HepG2 (cell line): Measurements from ENCODE around the gene S100A5. TPM values are rescaled to one million over a fixed set of nuclear protein-coding genes. Genes with fewer than 3 reads are reported as not detected.
"Not testable (repeated sequence)": the region's sequence is repeated elsewhere in the genome, so short reads cannot be mapped to it uniquely, and the experiment has no call there.

Experiments used
- ATAC-seq: fragments of 200-7000 bp; cut with Tn5 transposase; 3 replicates; pipeline ENCODE4 v1.9.1; 2020; ENCODE audit warnings: mild to moderate bottlenecking, moderate library complexity
- BruUV-seq: library from RNA; stranded (reverse); fragments of 400-500 nt; replicated peaks from 2 replicates; lab custom pipeline; 2021; lab: Mats Ljungman, UMichigan
- CTCF ChIA-PET: fragments of 300-600 bp; formaldehyde crosslinking; extraction: SDS; loops from one replicate; lab custom pipeline; 2021; ENCODE audit warnings: low total read pairs, inconsistent platforms, low intra/inter-chr PET ratio; lab: Yijun Ruan, JAX
- POLR2A ChIA-PET: fragments of 350-600 bp; sonication (Branson Sonifier 250); formaldehyde crosslinking; loops from one replicate; lab custom pipeline; 2020; ENCODE audit warnings: antibody characterized with exemption, inconsistent platforms; lab: Yijun Ruan, JAX
- DNase-seq: peaks from one replicate; pipeline ENCODE4 v3.0.0-alpha.2; 2015; ENCODE audit warnings: low spot score
- FAIRE-seq: peaks from 3 replicates; lab custom pipeline; 2011; peaks lifted over from hg19 to GRCh38; lab: Jason Lieb, UNC
- H2AFZ ChIP-seq: one replicate; pipeline ENCODE4 v1.6.1; 2011; ENCODE audit warnings: low read length, inconsistent platforms
- H3K27ac ChIP-seq: fragments of 300-600 bp; 3 replicates; pipeline ENCODE4 v1.8.0; 2011; ENCODE audit warnings: mixed run types, mild to moderate bottlenecking, mixed read lengths, low read length, inconsistent platforms; ENCODE audit not compliant: insufficient read depth; ENCODE audit errors: extremely low read length
- H3K27me3 ChIP-seq, 2 experiments: fragments of 200-600 bp in 1 of 2; 2 replicates in 1 of 2; 3 replicates in 1 of 2; pipeline versions ENCODE4 v1.6.0 to v1.8.0; 2011; ENCODE audit warnings: low read length in 2 of 2, mild to moderate bottlenecking in 2 of 2, moderate library complexity in 2 of 2, inconsistent platforms in 1 of 2; ENCODE audit not compliant: insufficient read depth in 2 of 2, control insufficient read depth in 1 of 2
- H3K36me3 ChIP-seq, 2 experiments: fragments of 200-600 bp in 1 of 2; replicated peaks in 1 of 2; 2 replicates in 1 of 2; 3 replicates in 1 of 2; pipeline versions ENCODE4 v1.5.1 to v1.8.0; 2011; ENCODE audit warnings: low read length in 2 of 2, inconsistent platforms in 1 of 2; ENCODE audit not compliant: insufficient read depth in 2 of 2, control insufficient read depth in 1 of 2
- H3K4me1 ChIP-seq: 2 replicates; pipeline ENCODE4 v1.5.1; 2012; ENCODE audit warnings: low read length, inconsistent platforms; ENCODE audit not compliant: insufficient read depth
- H3K4me2 ChIP-seq: 2 replicates; pipeline ENCODE4 v1.6.0; 2011; ENCODE audit warnings: low read depth, low read length, inconsistent platforms
- H3K4me3 ChIP-seq, 3 experiments: fragments of 200-600 bp in 1 of 3; sonication (generic), shearing (Covaris generic) in 1 of 3; replicated peaks in 1 of 3; 2 replicates each; pipeline ENCODE4 v1.5.1; 2011 to 2016; ENCODE audit warnings: low read length in 3 of 3, inconsistent platforms in 2 of 3, low read depth in 2 of 3, mild to moderate bottlenecking in 2 of 3, control low read depth in 1 of 3, mixed read lengths in 1 of 3; ENCODE audit not compliant: insufficient read depth in 1 of 3
- H3K79me2 ChIP-seq: one replicate; pipeline ENCODE4 v1.6.1; 2011; ENCODE audit warnings: low read length, inconsistent platforms; ENCODE audit not compliant: insufficient read depth
- H3K9ac ChIP-seq: 2 replicates; pipeline ENCODE4 v1.6.0; 2011; ENCODE audit warnings: mild to moderate bottlenecking, low read depth, low read length, inconsistent platforms; ENCODE audit not compliant: insufficient read depth
- H3K9me3 ChIP-seq: 2 replicates; pipeline ENCODE4 v1.5.1; 2012; ENCODE audit warnings: mild to moderate bottlenecking, low read length
- H4K20me1 ChIP-seq: 2 replicates; pipeline ENCODE4 v1.6.0; 2011; ENCODE audit warnings: inconsistent platforms, mild to moderate bottlenecking, low read length, moderate library complexity; ENCODE audit not compliant: insufficient read depth
- PLRG1 ChIP-seq: fragments of 450-650 bp; conservative IDR thresholded peaks from 2 replicates; pipeline ENCODE4 v1.6.1; 2016
- ZNF609 ChIP-seq: sonication (generic); formaldehyde crosslinking; IDR thresholded peaks from 2 replicates; pipeline ENCODE4 v1.4.0; 2020; ENCODE audit warnings: mild to moderate bottlenecking, missing genetic modification reagents, borderline replicate concordance
- WGBS: methylation state at CpG from one replicate; pipeline ENCODE4 v1.1.6; 2017; ENCODE audit warnings: low lambda C conversion rate; 5-methylcytosine and 5-hydroxymethylcytosine counted together
- in situ Hi-C: cut with HindIII; loops from 2 replicates; pipeline ENCODE4 v1.10.0; 2017; ENCODE audit warnings: low pct_unique_long_range_greater_than_20kb; ENCODE audit not compliant: extremely low pct_ligation_motif_present
- intact Hi-C: fragments of 100-400 bp; cut with micrococcal nuclease; formaldehyde crosslinking; loops from one replicate; pipeline ENCODE4 v1.10.0; 2022; ENCODE audit not compliant: unreplicated experiment
- polyA plus RNA-seq, 8 experiments: library from polyadenylated mRNA; depleted of rRNA in 3 of 8; stranded (reverse) in 7 of 8; unstranded in 1 of 8; fragments of >200 nt; fragmentation: Illumina TruSeq in 4 of 8; extraction: Trizol in 4 of 8; gene quantifications; 2 replicates each; pipeline versions ENCODE4 v1.2.1 to v1.2.3, GENCODE V29; 2011 to 2016; ENCODE audit warnings: low read depth in 4 of 8, missing spikeins in 1 of 8, mixed read lengths in 1 of 8; ENCODE audit not compliant: insufficient read depth in 1 of 8
- total RNA-seq, 5 experiments: library from RNA; depleted of rRNA; stranded (reverse); fragments of >200 nt; fragmentation: Illumina TruSeq; extraction: Trizol; gene quantifications; 2 replicates each; pipeline ENCODE4 v1.2.3, GENCODE V29; 2016; ENCODE audit warnings: low read depth in 1 of 5

S100A5 gene
- total and polyA plus RNA-seq, 2 of the 13 experiments (the other 11 are each of a cell fraction or from before 2014, with no cell fraction given), result not detected

- TF ChIP-seq ZNF609 (CRISPR knock-in tag) (no peak), PLRG1 (no peak)
- TF ChIP-seq, all 625 proteins: peak for 0
These were observed 43.2 kb upstream of the S100A5 start (continued) for GRCh38 chr1:153583976-153584375.

GRCh38 chr1:153583514-153583913 is 42.8 kb upstream of the S100A5 start:
- intact Hi-C loops, H3K4me1 ChIP-seq, in situ Hi-C loops, H3K9ac ChIP-seq, CTCF ChIA-PET, BruUV-seq, POLR2A ChIA-PET, H3K4me3 ChIP-seq, H3K36me3 ChIP-seq, H2AFZ ChIP-seq, DNase-seq, H3K4me2 ChIP-seq, FAIRE-seq, ATAC-seq, H3K27me3 ChIP-seq, H3K27ac ChIP-seq, H3K79me2 ChIP-seq, H3K9me3 ChIP-seq, H4K20me1 ChIP-seq: not testable (repeated sequence)
- 5% methylated on average over 2 of the region's 3 CpGs for WGBS

GRCh38 chr1:153582836-153583235 is 42.1 kb upstream of the S100A5 start:
- H3K4me2 ChIP-seq, H3K27me3 ChIP-seq, H3K36me3 ChIP-seq, H3K79me2 ChIP-seq, H3K4me3 ChIP-seq, FAIRE-seq, H3K9ac ChIP-seq, BruUV-seq, intact Hi-C loops, H3K27ac ChIP-seq, H3K9me3 ChIP-seq, DNase-seq, POLR2A ChIA-PET, CTCF ChIA-PET, H2AFZ ChIP-seq, H4K20me1 ChIP-seq, ATAC-seq, in situ Hi-C loops, H3K4me1 ChIP-seq: not testable (repeated sequence)
- WGBS, result no CpG with 5 or more reads among the region's 34 CpGs
